SU-DHL-6 (cell line): Measurements from ENCODE around the gene LAMTOR4.

Experiments used
- H2AFZ ChIP-seq: fragments of 200-600 bp; sonication (generic); 2 replicates; pipeline ENCODE4 v1.6.1; 2014; ENCODE audit warnings: low read depth, mild to moderate bottlenecking, moderate library complexity, mixed read lengths, antibody characterized with exemption, low read length; ENCODE audit not compliant: severe bottlenecking
- H3F3A ChIP-seq: fragments of 200-600 bp; shearing (Covaris generic); 2 replicates; pipeline ENCODE4 v1.6.0; 2016; ENCODE audit warnings: antibody characterized with exemption, mild to moderate bottlenecking; ENCODE audit not compliant: insufficient read depth
- H3K27ac ChIP-seq: fragments of 200-600 bp; sonication (generic); 2 replicates; pipeline ENCODE4 v1.5.1; 2016; ENCODE audit warnings: low read depth, mild to moderate bottlenecking, low read length, moderate library complexity, mixed read lengths
- H3K27me3 ChIP-seq: fragments of 200-600 bp; sonication (generic), shearing (Covaris generic); 2 replicates; pipeline ENCODE4 v1.6.0; 2014; ENCODE audit warnings: mild to moderate bottlenecking, low read length
- H3K36me3 ChIP-seq: fragments of 200-600 bp; sonication (generic); 2 replicates; pipeline ENCODE4 v1.6.1; 2014; ENCODE audit warnings: mild to moderate bottlenecking, low read length, mixed read lengths
- H3K4me2 ChIP-seq: fragments of 300-600, 200-600 bp; shearing (Covaris generic), sonication (generic); 2 replicates; pipeline ENCODE4 v1.6.0; 2014; ENCODE audit warnings: low read length, low read depth, mild to moderate bottlenecking; ENCODE audit not compliant: poor library complexity, severe bottlenecking
- H3K4me3 ChIP-seq: fragments of 200-600 bp; sonication (generic); 2 replicates; pipeline ENCODE4 v1.5.1; 2014; ENCODE audit warnings: antibody characterized with exemption, low read length, mild to moderate bottlenecking, mixed read lengths; ENCODE audit not compliant: insufficient read depth, poor library complexity, severe bottlenecking
- H3K79me2 ChIP-seq: fragments of 200-600 bp; sonication (generic); 2 replicates; pipeline ENCODE4 v1.6.1; 2014; ENCODE audit warnings: mild to moderate bottlenecking, low read length, moderate library complexity; ENCODE audit not compliant: insufficient read depth
- H3K9ac ChIP-seq: fragments of 200-600 bp; sonication (generic); 2 replicates; pipeline ENCODE4 v1.7.0; 2014; ENCODE audit warnings: mild to moderate bottlenecking, low read length
- H3K9me2 ChIP-seq: fragments of 200-600 bp; sonication (generic); replicated peaks from 2 replicates; pipeline ENCODE4 v1.6.1; 2014; ENCODE audit warnings: low read length; ENCODE audit not compliant: insufficient read depth
- H3K9me3 ChIP-seq: fragments of 200-600 bp; sonication (generic); 2 replicates; pipeline ENCODE4 v1.6.1; 2014; ENCODE audit warnings: low read length, mixed read lengths; ENCODE audit not compliant: insufficient read depth
- H4K20me1 ChIP-seq: fragments of 200-600 bp; sonication (generic); 2 replicates; pipeline ENCODE4 v1.6.1; 2014; ENCODE audit warnings: low read depth, mild to moderate bottlenecking, antibody characterized with exemption, low read length, moderate library complexity, mixed read lengths
- EZH2phosphoT487 ChIP-seq: fragments of 200-600 bp; sonication (generic), shearing (Covaris generic); conservative IDR thresholded peaks from 2 replicates; pipeline ENCODE4 v1.6.1; 2018; ENCODE audit warnings: mild to moderate bottlenecking, antibody characterized with exemption, low read length, moderate library complexity, mixed read lengths
- TF ChIP-seq, protein P1 (sequence below): fragments of 200-600 bp; sonication (generic); IDR thresholded peaks from one replicate; pipeline ENCODE4 v1.5.1; 2017; ENCODE audit warnings: antibody characterized with exemption, mild to moderate bottlenecking, low read length, moderate library complexity; ENCODE audit not compliant: insufficient read depth, poor library complexity, severe bottlenecking

LAMTOR4 gene

DNA sequence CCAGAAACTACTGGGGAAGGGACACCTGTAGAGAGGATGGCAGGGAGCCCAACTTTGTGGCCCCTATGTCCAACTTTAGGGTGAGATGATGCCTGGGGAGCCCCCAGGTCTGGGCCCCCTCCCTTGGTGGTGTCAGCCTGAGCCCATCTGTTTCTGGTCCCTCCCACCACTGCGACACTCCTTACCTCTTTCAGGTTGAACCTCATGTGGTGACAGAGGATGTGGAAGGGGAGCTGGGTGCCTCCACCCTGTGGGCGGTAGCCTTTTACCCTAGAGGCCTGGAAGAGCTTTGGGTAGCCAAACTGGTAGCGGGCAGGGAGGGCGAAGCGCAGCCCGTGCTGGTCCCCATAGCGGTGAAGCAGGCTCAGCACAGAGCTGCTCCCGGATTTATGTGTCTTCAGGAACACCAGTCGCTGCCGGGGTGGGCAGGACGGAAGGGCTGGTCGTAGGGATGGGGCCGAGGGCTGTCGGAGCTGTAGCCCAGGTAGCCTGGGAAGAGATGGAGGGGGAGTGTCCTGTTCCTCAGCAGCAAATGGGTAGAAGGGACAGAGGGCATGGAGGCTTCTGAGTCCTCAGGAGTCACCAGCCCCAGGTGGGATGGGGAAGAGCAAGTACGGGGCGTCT, 17.7 kb downstream of the LAMTOR4 start:
- Histone ChIP-seq H3K79me2 (no peaks in the 10 kb centered on the region), H3K4me2 (no peak overlapping the region), H3K27me3 (no peaks in the 10 kb centered on the region), H3F3A (peaks cover 6% of the 10 kb centered on the region; the same call in 1 of the 2 replicates), H3K9me2 (no peaks in the 10 kb centered on the region), H3K9ac (no peak overlapping the region), H3K4me3 (no peak overlapping the region), H3K36me3 (no peaks in the 10 kb centered on the region), H2AFZ (no peak overlapping the region), H3K27ac (no peak overlapping the region), H4K20me1 (no peaks in the 10 kb centered on the region), H3K9me3 (no peaks in the 10 kb centered on the region)
- TF ChIP-seq, protein P1, sequence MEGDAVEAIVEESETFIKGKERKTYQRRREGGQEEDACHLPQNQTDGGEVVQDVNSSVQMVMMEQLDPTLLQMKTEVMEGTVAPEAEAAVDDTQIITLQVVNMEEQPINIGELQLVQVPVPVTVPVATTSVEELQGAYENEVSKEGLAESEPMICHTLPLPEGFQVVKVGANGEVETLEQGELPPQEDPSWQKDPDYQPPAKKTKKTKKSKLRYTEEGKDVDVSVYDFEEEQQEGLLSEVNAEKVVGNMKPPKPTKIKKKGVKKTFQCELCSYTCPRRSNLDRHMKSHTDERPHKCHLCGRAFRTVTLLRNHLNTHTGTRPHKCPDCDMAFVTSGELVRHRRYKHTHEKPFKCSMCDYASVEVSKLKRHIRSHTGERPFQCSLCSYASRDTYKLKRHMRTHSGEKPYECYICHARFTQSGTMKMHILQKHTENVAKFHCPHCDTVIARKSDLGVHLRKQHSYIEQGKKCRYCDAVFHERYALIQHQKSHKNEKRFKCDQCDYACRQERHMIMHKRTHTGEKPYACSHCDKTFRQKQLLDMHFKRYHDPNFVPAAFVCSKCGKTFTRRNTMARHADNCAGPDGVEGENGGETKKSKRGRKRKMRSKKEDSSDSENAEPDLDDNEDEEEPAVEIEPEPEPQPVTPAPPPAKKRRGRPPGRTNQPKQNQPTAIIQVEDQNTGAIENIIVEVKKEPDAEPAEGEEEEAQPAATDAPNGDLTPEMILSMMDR = no peak
- TF ChIP-seq EZH2phosphoT487 = no peak

DNA sequence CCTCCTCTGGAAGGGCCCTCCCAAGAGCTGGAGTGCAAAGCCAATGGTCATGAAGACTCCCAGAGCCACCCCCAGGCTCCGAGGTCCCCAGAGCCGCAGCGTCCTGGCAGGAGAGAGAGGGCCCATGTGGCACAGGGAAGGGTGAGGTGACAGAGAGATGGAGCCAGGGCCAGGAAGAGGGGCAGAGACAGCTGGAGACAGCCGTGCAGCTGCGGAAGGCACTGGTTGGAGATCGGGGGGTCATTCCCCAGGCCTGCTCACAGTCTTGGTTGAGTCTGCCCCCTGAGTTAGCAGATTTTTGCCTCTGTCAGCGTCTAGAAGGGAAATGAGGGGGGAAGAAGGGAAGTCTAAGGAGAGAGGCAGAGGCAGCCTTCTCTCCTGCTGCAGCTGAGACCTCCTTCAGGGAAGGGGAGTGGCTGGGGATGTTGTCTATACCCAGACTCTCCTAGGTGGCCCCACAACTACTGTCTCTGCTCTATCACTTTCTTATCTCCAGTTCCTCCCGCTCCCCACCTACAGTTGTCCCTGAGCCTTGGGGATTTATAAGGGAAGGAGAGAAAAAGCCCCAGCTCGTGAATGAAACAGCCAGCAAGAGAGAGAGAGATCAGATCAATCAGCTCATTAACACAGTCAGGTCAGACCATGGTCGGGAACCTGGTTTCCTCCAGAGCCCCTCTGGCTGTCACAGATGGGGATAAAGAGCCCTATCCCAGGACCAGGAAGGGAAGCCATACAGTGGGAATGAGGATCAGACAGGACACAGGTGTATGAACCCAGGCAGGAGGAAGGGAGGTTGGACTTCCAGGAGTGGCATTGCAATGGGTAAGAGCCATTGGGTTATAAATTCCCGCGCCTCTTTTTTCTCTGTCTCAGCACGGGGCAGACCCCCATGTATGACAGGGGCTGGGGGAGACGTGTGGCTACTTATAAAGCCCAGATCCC, 18.5 kb downstream of the LAMTOR4 start:
- Histone ChIP-seq H3K4me3 (no peak overlapping the region), H3K36me3 (no peaks in the 10 kb centered on the region), H3K9ac (no peak overlapping the region), H3K27ac (no peak overlapping the region), H3F3A (peaks cover 6% of the 10 kb centered on the region; the same call in 1 of the 2 replicates), H3K79me2 (no peaks in the 10 kb centered on the region), H3K9me3 (no peaks in the 10 kb centered on the region), H3K9me2 (no peaks in the 10 kb centered on the region), H3K27me3 (no peaks in the 10 kb centered on the region), H2AFZ (no peak overlapping the region), H4K20me1 (no peaks in the 10 kb centered on the region), H3K4me2 (no peak overlapping the region)
- no peak for TF ChIP-seq EZH2phosphoT487
- TF ChIP-seq, protein P1 = no peak

DNA sequence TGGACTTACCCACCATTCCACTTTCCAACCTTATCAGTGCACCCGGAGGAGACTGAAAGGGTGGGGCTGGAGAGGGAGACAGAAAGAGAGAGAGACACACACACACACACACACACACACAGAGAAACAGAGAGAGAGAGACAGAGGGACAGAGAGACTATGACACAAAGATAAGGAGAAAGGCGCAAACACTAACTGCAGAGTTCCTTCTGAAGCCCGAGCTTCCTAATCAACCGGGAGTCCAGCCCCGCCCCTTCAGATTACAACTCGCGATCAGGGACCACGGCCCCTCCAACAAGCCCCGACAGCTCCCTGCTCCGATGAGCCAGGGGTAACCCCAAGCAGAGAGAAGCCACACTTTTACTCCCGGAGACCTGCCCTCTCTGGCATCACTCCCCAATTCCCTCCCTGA, 19.2 kb downstream of the LAMTOR4 start:
- TF ChIP-seq, protein P1 = no peak
- no peak for TF ChIP-seq EZH2phosphoT487
- Histone ChIP-seq H3K27ac (no peak overlapping the region), H3K27me3 (no peaks in the 10 kb centered on the region), H3K36me3 (no peaks in the 10 kb centered on the region), H3K9me3 (no peaks in the 10 kb centered on the region), H2AFZ (no peak overlapping the region), H3F3A (peaks cover 6% of the 10 kb centered on the region; the same call in 1 of the 2 replicates), H3K4me3 (no peak overlapping the region), H3K79me2 (no peaks in the 10 kb centered on the region), H3K9me2 (no peaks in the 10 kb centered on the region), H3K4me2 (no peak overlapping the region), H3K9ac (no peak overlapping the region), H4K20me1 (no peaks in the 10 kb centered on the region)
